GM19463 (cell line): ENCODE results near the gene RRM2.
A peak's percentile ranks its signal among the peaks of the same experiment; 100 is the strongest.
"Not testable (repeated sequence)": the region's sequence is repeated elsewhere in the genome, so short reads cannot be mapped to it uniquely, and the experiment has no call there.

Experiments used
- ATAC-seq: cut with Tn5 transposase; IDR thresholded peaks from one replicate; pipeline ENCODE4 v1.9.1; 2021; ENCODE audit warnings: mild to moderate bottlenecking, moderate library complexity; ENCODE audit not compliant: unreplicated experiment

Gene RRM2

DNA sequence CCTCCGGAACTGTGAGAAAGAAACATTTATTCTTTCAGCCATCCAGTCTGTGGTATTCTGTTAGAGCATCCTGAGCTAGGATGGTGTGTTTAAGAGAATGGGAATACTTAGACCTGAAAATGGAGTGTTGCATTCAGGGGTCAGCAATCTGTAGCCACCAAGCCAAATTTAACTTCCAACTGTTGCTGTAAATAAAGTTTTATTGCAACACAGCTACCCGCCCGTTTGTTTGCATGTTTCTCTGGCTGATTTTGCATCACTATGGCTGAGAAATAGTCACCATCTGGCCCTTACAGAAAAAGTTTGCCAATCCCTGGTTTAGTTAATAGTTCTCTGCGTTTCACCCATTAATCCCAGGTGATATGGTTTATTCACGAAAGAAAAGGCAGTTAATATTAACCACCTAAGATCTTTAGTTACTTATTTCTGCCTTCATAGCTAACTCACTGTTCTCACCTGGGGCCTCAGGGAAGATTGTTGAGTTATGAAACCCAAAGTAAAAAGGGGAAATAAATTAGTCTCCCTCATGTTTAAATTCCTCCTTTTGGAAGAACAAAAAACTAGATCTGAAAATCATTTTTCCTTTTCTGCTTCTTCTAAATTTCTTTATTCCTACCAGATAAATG is 32.9 kb upstream of the RRM2 start:
- ATAC-seq = peak; percentile 36

DNA sequence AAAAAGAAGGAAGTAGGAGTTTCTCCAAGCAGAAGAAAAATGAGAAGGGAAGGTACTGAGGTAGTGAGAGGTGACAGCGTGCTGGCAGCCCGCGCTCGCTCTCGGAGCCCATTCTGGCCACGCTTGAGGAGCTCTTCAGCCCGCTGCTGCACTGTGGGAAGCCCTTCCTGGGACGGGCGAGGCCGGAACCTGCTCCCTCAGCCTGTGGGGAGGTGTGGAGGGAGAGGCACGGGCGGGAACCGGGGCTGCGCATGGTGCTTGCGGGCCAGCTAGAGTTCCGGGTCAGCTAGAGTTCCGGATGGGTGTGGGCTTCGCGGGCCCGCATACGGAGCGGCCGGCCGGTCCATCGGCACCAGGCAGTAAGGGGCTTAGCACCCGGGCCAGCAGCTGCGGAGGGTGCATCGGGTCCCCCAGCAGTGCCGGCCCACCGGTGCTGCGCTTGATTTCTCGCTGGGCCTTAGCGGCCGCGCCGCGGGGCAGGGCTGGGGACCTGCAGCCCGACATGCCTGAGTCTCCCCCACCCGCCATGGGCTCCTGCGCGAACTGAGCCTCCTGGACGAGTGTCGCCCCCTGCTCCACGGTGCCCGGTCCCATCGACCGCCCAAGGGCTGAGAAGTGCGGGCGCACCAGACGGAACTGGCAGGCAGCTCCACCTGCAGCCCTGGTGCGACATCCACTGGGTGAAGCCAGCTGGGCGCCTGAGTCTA is 31.2 kb upstream of the RRM2 start:
- ATAC-seq = no peak

DNA sequence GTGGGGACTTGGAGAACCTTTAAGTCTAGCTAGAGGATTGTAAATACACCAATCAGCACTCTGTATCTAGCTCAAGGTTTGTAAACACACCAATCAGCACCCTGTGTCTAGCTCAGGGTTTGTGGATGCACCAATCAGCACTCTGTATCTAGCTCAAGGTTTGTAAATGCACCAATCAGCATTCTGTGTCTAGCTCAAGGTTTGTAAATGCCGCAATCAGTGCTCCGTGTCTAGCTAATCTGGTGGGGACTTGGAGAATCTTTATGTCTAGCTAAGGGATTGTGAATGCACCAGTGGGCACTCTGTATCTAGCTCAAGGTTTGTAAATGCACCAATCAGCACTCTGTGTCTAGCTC is 30.7 kb upstream of the RRM2 start:
- not testable (repeated sequence) for ATAC-seq

DNA sequence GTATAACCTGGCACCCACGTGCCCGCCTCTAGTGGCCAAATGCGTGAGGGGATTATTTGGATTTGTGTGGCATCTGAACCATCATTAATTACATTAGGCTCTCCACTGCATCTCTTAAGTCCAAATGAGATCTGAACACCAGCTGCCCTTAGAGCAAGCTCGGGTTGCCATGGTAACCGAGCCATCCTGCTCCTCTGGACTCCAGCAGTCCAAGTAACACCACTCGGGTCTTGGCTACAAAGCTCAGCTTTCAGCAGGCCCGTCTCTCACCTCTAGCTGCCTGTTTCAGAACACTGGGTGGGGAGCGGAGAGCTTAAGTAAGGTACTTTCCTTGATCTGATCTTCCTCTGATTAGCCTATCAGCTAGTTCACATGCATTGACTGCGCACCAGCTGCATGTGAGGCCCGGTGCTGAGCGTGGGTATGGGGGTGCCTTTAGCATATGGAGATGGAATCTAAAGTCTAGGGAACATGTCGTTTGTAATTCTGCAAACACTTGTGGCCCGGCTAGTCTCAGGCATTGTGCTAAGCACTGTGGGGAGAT is 28.2 kb upstream of the RRM2 start:
- no peak for ATAC-seq

DNA sequence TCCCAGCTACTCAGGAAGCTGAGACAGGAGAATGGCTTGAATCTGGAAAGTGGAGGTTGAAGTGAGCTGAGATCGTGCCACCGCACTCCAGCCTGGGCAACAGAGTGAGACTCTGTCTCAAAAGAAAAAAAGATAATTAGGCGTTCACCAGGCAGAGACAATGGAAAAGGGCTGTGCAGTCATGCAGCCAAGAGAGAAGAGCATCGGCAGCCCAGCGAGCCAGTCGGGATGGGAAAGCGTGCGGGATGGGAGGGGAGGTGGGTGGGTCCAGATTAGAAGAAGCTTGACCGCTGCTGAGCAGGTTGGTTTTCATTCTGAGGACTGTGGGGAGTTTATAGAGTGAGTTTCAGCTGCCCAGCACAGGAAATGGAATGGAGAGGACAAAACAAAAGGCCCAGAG is 27.4 kb upstream of the RRM2 start:
- ATAC-seq = no peak

DNA sequence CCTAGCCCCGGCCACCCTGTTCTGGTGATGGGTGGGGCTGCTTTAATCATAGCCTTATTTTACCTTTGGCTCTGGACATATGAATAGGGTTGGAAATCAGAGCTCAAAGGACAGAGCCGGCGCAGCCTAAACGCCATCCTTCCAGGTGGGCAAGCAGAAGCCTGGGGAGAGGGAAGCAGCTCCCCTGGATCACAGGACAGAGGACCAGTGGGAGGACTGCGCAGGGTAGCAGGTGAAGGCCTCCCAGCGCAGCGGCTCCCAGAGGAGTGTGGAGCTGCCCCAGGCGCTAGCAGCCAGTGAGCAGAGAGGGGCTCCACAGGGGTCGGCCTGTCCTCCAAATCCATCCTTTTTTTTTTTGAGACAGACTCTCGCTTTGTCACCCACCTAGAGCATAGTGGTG is 25.9 kb upstream of the RRM2 start:
- no peak for ATAC-seq

DNA sequence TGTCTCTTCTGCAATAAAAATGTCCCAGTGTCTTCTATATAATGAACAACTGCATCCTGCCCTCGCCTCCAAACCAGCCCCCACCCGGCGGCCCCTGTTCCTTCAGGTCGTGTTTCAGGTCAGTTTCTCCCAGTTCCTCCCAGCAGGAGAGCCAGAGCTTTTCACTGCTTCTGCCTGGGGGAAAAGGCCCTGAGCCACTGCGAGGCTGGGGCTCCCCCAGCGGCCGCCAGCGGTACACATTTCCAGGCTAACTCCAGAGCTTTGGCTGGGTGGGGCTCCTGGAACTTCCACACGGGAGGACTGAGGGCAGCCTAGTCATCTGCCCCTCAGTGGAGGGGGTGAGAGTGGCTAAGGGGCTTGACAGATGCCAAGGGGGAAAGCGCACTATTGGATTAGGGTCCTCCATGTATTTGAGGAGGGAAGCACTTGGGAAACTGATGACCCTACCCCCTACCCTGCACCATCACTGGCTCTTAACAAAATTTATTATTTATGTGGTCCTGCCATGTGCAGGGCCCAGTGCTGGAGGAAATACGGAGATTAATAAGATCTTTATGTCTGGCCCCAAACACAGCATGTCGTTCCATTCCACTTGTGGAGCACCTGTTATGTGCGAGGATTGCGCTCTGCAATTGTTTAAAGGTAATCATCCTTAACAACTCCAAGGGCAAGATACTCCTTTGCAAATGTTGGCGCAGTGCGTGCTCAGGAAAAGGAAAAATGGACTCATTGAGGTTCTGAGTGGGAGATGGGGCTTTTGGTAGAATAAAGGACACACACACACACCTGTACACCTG is 25.0 kb upstream of the RRM2 start:
- ATAC-seq = peak; percentile 88

DNA sequence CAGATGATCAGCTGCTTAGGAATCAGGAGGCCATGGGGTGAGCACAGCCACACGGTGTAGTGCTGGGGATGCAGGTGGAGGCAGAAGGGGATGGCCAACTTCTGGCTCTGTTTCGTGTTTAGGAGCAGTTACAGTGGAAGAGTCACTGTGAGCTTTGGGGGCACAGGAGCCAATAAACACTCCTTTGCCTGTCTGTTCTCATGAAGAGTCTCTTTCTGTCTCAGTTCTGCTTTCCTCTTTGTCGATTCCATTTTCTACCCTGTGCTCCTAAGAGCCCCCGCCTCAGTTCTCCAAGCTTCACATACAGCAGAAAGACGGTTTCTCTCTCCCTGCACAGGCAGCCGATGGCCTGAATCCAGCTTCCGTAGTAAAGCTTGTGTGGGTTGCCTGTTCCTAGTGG is 21.0 kb upstream of the RRM2 start:
- peak; percentile 44 for ATAC-seq

DNA sequence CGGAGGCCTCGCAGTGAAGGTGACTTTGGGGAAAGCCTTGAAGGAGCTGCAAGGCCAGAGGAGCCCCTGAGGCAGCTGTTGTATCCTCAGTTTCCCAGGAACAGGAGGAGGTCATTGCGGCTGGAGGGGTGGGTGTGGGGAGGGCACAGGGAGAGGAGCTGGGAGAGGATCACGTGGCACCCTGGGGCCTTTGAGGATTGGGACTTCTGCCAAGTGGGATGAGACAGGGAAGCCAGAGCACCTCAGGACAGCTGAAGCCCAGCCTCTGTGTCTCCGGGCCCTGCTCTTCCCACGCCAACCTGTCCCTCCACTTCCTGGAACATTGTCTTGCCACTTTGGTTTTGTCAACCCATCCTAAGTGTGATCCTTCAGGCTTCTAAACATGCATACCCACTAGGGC is 19.4 kb upstream of the RRM2 start:
- ATAC-seq = no peak

DNA sequence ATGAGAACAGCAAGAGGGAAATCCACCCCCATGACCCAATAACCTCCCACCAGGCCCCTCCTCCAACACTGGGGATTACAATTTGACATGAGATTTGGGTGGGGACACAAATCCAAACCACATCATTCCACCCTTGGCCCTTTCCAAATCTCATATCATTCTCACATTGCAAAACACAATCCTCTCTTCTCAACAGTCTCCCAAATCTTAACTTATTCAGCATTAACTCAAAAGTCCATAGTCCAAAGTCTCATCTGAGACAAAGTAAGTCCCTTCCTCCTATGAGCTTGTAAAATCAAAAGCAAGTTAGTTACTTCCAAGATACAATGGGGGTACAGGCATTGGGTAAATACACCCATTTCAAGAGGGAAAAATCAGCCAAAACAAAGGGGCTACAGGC is 17.6 kb upstream of the RRM2 start:
- ATAC-seq = not testable (repeated sequence)

DNA sequence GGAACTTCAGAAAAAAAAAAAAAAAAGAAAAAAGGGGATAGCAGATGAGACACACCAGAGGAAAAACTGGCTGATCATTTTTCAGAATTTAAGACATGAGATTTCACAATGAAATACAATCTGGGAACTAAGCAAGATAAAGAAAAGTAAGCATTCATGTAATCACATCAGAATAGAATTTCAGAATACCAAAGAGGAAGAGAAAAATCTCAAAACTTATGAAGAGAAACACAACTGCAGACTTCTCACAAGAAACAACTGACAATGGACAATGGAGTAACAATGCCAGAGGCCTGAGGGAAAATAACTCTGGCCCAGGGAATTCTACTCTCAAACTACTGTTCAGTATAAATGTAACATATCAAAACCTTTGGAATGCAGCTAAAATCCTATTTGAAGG is 13.2 kb upstream of the RRM2 start:
- no peak for ATAC-seq

DNA sequence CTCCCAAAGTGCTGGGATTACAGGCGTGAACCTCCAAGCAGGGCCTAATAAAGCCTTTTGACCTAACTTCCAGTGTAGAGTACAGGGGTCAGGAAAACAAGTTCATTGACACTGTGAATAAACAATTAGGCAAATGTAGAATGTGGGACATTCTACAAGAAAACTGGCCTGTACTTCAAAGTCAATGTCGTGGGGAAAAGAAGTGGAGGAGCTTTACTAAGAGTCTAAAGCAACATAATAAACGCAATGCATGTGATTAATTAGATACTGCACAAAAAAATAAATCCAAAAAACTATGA is 3.6 kb upstream of the RRM2 start:
- ATAC-seq = no peak

DNA sequence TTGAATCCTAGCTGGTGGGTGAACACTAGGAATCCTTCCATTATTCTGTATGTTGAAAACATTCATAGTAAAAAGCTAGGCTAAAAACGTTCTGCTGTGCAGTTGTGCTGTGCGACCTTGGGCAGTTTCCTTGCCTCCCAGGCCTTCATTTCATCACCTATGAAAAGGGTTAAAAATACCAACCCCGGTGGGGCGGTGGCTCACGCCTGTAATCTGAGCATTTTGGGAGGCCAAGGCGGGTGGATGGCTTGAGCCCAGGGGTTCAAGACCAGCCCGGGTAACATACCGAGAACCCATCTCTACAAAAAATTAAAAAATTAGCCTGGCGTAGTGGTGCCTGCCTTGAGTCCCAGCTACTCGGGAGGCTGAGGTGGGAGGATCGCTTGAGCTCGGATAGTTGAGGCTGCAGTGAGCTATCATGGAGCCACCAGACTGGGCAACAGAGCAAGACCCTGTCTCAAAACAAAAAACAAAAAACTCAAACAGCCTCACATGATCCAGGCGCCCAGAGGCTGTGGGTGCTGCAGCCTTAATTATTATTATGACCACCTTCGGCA is 2.9 kb upstream of the RRM2 start:
- ATAC-seq = no peak

DNA sequence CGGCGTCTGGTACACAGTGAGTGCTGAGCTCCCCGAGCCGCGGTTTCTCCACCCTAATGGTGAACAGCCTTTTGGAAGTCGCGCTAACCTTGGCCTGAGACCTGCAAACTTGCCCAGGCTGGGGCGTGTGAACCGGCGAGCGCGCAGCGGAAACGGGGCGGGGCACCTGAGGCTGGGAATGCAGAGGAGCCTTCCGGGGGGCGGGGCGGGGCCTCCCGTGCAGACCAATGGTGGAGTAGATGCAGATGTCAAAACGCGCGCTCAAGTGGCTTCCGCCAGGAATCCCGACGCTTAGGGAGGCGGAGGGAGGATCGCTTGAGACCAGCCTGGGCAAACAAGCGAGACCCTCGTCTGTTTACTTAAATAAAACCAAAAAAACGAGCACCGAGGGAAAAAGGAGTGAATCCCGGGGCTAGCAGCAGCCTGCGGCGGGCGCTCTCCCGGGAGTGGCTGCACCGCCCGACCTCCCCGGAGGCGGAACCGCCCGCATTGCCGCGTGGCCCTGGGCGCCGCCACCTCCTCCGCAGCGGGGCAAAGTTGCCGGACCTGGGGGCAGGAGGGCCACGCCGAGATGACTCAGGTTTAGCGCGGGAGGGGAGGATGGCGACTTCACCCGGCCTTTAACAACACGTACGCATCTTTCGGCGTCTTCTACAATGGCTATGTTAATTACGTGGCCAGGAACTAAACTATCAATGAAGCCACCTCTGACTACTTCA is 2.2 kb upstream of the RRM2 start:
- ATAC-seq = peak; percentile 42

DNA sequence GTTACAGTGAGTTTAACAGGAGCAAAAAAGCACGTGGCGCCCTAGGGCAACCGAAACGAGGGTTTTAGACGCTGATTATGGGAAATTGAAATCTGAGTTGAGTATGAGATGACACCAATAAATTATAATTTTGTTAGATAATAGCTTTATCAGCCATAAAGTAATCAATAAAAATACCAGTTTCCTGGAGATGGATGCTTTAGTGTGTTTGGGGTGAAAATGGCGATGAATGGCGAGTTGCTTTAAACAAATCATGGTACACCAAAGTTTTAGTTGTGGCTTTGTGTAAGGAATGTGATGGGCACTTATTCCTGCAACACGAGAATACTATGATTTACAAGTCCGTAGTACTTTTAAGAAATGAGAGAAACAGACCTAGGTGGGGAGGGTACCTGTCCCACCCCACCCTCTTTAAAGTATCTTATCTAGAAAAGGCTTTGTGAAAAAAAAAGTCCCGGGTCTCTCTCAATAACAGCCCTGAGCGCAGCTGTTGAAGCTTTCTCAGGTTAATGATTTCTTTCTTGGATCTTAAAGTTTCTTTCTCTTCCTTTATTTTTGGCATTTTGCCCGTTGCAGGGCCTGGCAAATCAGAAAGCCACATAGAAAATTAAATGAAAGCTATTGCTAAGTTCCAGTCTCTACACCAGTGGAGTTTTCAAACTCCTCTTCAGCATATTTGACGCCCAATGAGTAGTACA is 1.5 kb upstream of the RRM2 start:
- ATAC-seq = no peak

DNA sequence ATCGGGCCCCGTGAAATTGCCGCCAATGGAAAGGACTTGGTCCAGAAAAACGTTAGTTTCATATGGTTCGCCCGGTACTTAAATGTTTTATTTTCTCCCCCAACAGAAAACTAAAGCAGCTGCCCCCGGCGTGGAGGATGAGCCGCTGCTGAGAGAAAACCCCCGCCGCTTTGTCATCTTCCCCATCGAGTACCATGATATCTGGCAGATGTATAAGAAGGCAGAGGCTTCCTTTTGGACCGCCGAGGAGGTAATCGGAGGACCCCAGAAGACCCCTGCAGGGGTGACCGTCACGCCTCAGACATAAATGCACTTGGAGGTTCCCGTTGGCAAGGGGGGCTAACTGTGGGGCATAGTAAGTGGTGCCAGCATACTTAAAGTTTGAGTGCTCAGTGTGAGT is 742 bp downstream of the RRM2 start:
- ATAC-seq = no peak

DNA sequence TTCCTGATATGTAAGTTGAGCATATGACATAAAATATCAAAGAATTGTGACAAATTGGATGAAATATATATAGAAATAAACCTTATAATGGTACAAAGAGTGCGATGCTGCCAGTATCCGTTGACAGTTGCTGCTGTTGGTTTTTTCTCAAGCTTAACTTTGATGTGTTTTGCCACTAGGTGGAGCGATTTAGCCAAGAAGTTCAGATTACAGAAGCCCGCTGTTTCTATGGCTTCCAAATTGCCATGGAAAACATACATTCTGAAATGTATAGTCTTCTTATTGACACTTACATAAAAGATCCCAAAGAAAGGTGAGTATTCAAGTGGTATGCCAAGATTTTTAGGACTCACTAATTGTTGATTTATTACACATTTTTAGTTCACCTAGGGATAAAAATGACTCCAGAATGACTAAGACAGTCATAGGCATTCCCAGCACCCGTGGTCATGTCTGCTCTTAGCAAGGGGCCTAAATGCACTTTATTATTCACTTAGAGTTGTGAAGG is 2.1 kb downstream of the RRM2 start:
- no peak for ATAC-seq

DNA sequence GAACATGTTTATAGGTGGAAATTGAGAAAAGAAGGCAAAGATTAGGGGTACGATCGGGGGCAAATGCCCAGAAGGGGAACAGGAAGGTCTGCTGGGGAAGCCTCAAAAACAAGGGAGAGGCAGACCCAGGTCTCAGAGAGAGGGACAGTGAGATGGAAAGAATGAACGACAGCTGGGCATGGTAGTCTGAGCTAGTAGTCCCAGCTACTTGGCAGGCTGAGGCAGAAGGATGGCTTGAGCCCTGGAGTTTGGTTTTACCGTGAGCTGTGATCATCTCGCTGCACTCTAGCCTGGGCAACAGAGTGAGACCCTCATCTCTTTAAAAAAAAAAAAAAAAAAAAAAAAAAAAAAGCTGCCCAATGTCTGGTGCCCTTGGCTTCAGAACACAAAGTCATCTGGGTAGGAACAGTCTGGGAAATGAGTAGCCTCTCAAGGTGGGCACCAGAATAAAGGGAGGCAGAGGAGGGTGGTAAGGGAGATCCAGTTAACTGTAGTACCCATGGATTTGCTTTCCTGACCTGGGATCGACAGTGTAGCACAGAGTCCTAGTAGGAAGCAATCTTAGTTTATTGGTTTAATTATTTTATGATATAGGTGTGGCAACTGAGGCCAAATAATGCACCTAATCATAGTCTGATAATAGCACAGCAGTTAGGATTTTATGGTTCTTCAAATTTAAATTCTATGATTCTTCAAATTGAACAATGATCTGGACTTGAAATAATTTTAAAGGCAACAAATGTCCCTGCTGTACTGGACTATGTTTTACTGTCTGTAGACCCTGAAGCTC is 3.5 kb downstream of the RRM2 start:
- no peak for ATAC-seq

DNA sequence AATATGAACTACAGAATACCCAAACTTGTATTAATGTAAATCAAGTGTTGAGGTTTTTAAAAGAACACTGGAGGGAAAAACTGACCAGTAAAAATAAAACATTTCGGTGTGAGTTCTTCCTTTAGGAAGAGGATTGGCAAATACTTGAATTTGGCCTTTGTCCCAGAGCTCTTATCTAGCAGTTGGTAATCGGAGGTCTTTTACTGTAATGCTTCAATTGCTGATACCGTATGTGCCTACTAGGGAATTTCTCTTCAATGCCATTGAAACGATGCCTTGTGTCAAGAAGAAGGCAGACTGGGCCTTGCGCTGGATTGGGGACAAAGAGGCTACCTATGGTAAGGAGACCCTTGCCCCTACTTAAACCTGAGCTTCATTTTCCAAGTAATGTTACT is 4.1 kb downstream of the RRM2 start:
- ATAC-seq = no peak

DNA sequence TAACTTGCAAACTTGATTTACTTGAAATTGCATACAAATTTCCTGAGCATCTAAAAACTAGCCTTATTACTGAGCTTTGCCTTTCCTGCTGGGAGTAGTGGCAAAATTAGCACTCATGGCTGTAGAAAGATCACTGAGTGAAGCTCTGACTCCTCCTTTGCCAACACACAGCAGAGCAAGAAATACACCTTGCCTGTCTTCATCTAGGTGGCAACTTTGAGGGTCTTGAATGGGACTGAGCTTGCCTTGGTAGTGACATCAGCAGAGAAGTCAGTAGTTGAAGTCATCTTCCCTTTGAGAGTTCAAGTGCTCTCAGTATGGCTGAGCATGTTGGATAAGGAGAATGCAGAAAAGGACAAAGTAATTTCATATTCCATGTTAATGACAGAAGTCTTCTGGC is 5.9 kb downstream of the RRM2 start:
- ATAC-seq = no peak
